ENCODE measurements around the gene CAMK2B. TPM values are rescaled to one million over a fixed set of nuclear protein-coding genes. Genes with fewer than 3 reads are reported as not detected.
"Not testable (repeated sequence)": the region's sequence is repeated elsewhere in the genome, so short reads cannot be mapped to it uniquely, and the experiment has no call there.

CAMK2B gene
- total RNA-seq, 1 donor from 2014 or later: 4.7 TPM

DNA sequence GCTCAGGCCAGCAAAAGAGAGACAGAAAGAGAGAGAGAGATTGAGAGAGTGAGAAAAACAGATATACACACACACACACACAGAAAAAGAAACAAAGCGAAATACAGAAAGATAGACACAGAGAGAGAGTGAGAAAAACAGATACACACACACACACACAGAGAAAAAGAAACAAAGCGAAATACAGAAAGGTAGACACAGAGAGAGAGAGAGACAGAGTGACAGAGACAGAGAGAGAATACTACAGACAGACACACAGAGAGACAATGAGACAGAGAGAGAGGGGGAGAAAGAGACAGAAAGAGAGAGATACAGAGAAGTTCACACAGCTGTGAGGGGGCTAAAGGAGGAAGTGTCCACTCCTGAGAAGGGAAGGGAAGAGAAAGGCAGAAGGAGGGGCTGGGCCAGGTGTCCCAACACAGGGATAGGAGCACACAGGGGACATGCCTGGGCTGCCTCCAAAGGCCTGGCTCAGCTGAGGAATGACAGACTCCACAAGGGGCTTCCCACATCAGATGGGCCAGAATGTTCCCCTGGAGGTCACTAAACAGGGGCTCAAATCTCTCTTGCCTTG, 140.4 kb downstream of the CAMK2B start:
- no peak overlapping the region for H3K4me3 ChIP-seq (ENCODE audit: low read length in 3 of 3)
- no peak overlapping the region for H3K27ac ChIP-seq (ENCODE audit: low read depth, low read length)
- H3K9ac ChIP-seq (ENCODE audit: low read depth in 1 of 3, low read length in 3 of 3): no peak overlapping the region
- peaks cover 0 to 6% (median 0%) of the 10 kb centered on the region in 3 donors for H3K4me1 ChIP-seq (ENCODE audit: control insufficient read depth in 3 of 3, insufficient read depth in 3 of 3, low read length in 3 of 3)
- H3K27me3 ChIP-seq (ENCODE audit: control insufficient read depth in 3 of 3, insufficient read depth in 3 of 3, low read length in 3 of 3): peaks cover 0 to 3% (median 0%) of the 10 kb centered on the region in 3 donors
- H3K9me3 ChIP-seq (ENCODE audit: control insufficient read depth in 3 of 3, low read length in 3 of 3): peaks cover 0 to 6% (median 0%) of the 10 kb centered on the region in 3 donors
- H3K36me3 ChIP-seq (ENCODE audit: control insufficient read depth in 3 of 3, insufficient read depth in 3 of 3, low read length in 3 of 3): no peaks in the 10 kb centered on the region

DNA sequence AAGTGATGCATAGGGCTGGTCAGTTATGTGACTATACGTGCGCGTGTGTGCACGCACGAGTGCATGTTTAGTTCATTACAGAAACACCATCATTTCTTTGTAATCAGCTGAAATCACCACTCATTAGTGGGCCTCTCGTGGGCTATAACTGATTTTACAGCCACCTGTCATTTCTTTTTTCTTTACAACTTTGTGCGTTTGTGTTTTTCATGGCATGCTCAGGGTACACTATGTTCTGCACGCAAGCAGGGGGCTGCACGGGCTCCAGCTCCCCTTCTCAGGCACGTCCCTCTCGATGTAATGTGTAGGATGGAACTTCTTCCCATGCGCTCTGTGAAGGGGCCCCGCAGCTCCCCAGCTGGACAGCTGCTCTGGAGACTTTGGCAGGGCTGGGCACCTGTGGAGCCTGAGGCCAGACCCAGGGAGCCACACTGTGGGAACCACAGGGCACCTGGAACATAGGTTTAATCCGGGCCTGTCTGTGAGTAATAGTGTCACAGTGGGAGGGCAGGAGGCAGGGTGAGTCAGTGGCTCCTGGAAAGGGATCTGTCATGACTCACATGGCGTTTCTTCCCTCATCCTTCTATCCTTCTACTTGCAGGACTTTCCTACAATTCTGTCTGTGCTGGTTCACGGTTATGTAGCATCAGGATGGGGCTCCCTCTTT, 141.1 kb downstream of the CAMK2B start:
- H3K36me3 ChIP-seq (ENCODE audit: control insufficient read depth in 3 of 3, insufficient read depth in 3 of 3, low read length in 3 of 3): no peaks in the 10 kb centered on the region
- peaks cover 0 to 3% (median 0%) of the 10 kb centered on the region in 3 donors for H3K27me3 ChIP-seq (ENCODE audit: control insufficient read depth in 3 of 3, insufficient read depth in 3 of 3, low read length in 3 of 3)
- no peak overlapping the region for H3K27ac ChIP-seq (ENCODE audit: low read depth, low read length)
- no peak overlapping the region for H3K9ac ChIP-seq (ENCODE audit: low read depth in 1 of 3, low read length in 3 of 3)
- peaks cover 0 to 6% (median 0%) of the 10 kb centered on the region in 3 donors for H3K9me3 ChIP-seq (ENCODE audit: control insufficient read depth in 3 of 3, low read length in 3 of 3)
- no peak overlapping the region for H3K4me3 ChIP-seq (ENCODE audit: low read length in 3 of 3)
- peaks cover 0 to 6% (median 0%) of the 10 kb centered on the region in 3 donors for H3K4me1 ChIP-seq (ENCODE audit: control insufficient read depth in 3 of 3, insufficient read depth in 3 of 3, low read length in 3 of 3)

DNA sequence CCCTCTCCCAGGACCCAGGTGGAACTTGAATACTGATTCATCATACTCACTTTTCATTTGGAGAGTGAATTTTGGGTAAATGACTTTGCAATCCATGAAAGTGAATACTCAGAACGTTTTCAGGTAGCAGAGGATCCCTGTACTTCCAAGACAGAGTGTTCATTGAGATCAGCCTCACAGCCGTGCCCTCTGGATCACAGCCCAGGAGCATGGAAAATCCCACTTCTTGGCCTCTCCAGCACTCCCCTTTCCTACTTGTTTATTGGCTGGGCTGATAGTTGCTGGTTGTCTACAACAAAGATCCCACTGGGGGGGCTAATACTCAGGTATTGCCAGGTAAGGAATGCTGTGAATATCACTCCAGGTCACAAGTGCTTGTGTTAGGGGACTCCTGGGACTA, 142.0 kb downstream of the CAMK2B start:
- Histone ChIP-seq H3K9me3 (ENCODE audit: control insufficient read depth in 3 of 3, low read length in 3 of 3) (peaks cover 0 to 6% (median 0%) of the 10 kb centered on the region in 3 donors), H3K4me1 (ENCODE audit: control insufficient read depth in 3 of 3, insufficient read depth in 3 of 3, low read length in 3 of 3) (peaks cover 0 to 6% (median 0%) of the 10 kb centered on the region in 3 donors), H3K27ac (ENCODE audit: low read depth, low read length) (no peak overlapping the region), H3K36me3 (ENCODE audit: control insufficient read depth in 3 of 3, insufficient read depth in 3 of 3, low read length in 3 of 3) (no peaks in the 10 kb centered on the region), H3K4me3 (ENCODE audit: low read length in 3 of 3) (no peak overlapping the region), H3K27me3 (ENCODE audit: control insufficient read depth in 3 of 3, insufficient read depth in 3 of 3, low read length in 3 of 3) (peaks cover 0 to 3% (median 0%) of the 10 kb centered on the region in 3 donors), H3K9ac (ENCODE audit: low read depth in 1 of 3, low read length in 3 of 3) (no peak overlapping the region)

DNA sequence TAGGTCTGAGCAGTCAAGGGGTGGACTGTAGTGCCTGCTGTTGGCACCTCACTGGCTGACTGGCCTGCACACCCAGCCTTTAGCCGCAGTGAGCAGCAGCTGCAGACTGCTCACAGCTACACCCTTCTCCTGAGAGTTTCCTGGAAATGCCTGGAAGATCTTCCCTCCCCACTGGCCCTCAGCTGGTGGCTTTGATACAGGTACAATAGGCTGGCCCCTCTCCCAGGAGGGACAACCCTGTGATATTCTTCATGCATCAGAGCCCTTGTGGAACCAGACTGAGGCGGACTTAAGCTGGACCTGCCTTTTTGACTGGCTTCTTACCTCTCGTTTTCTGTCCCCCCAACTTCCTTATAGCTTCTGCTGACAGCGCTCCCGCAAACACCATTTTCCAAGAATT, 142.6 kb downstream of the CAMK2B start:
- H3K27me3 ChIP-seq (ENCODE audit: control insufficient read depth in 3 of 3, insufficient read depth in 3 of 3, low read length in 3 of 3): peaks cover 0 to 5% (median under 1%) of the 10 kb centered on the region in 3 donors
- no peak overlapping the region for H3K9ac ChIP-seq (ENCODE audit: low read depth in 1 of 3, low read length in 3 of 3)
- peaks cover 0 to 3% (median 0%) of the 10 kb centered on the region in 3 donors for H3K4me1 ChIP-seq (ENCODE audit: control insufficient read depth in 3 of 3, insufficient read depth in 3 of 3, low read length in 3 of 3)
- H3K4me3 ChIP-seq (ENCODE audit: low read length in 3 of 3): no peak overlapping the region
- H3K36me3 ChIP-seq (ENCODE audit: control insufficient read depth in 3 of 3, insufficient read depth in 3 of 3, low read length in 3 of 3): no peaks in the 10 kb centered on the region
- peaks cover 0 to 6% (median 0%) of the 10 kb centered on the region in 3 donors for H3K9me3 ChIP-seq (ENCODE audit: control insufficient read depth in 3 of 3, low read length in 3 of 3)
- no peak overlapping the region for H3K27ac ChIP-seq (ENCODE audit: low read depth, low read length)

DNA sequence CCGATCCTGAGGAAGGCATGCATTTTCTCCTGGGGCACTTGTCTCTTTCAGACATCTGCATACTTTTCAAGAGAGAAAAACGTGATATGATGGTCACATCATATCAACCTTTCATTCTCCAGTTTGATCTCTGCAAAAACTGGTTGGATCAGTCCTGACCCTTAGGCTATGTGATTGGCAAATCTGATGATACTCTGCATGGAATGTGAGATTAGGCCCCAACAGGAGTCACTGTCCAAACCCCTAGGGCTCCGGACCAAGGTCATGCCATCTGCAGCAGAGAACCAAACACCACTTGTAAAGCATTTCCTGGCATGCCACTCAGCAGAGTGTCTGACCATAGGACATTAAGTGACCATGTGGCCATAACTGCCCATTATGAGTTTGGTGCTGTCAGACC, 144.8 kb downstream of the CAMK2B start:
- Histone ChIP-seq H3K9ac (ENCODE audit: low read depth in 1 of 3, low read length in 3 of 3) (no peak overlapping the region), H3K36me3 (ENCODE audit: control insufficient read depth in 3 of 3, insufficient read depth in 3 of 3, low read length in 3 of 3) (no peaks in the 10 kb centered on the region), H3K27me3 (ENCODE audit: control insufficient read depth in 3 of 3, insufficient read depth in 3 of 3, low read length in 3 of 3) (peaks cover 3 to 6% (median 6%) of the 10 kb centered on the region in 3 donors), H3K4me1 (ENCODE audit: control insufficient read depth in 3 of 3, insufficient read depth in 3 of 3, low read length in 3 of 3) (no peaks in the 10 kb centered on the region), H3K27ac (ENCODE audit: low read depth, low read length) (no peak overlapping the region), H3K4me3 (ENCODE audit: low read length in 3 of 3) (no peak overlapping the region), H3K9me3 (ENCODE audit: control insufficient read depth in 3 of 3, low read length in 3 of 3) (peaks cover 0 to 6% (median 0%) of the 10 kb centered on the region in 3 donors)

DNA sequence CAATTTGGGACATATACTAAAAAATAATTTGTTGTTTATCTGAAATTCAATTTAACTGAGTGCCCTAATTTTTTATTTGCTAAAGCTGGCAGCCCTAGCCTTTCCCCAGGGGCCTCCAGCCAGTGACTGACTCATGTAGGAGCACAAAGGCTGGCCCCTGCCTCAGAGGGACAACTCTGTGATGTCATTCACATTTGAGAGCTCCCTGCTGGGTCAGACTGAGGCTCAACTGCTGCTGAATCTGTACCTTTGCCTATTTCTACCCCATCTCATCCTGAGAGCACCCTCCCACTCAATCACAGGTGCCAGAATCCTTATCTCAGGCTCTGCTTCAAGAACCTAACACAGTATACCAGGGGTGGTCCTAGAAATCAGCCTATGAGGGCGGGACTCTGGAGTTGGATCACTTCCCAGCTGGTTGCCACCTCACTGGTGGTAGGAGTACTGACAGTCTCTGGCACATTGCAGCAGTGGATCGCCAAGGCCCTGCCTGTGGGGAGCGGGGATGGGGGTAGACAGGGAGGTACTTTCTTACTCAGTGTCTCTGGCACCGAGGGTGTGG, 147.7 kb downstream of the CAMK2B start:
- Histone ChIP-seq H3K36me3 (ENCODE audit: control insufficient read depth in 3 of 3, insufficient read depth in 3 of 3, low read length in 3 of 3) (no peaks in the 10 kb centered on the region), H3K4me1 (ENCODE audit: control insufficient read depth in 3 of 3, insufficient read depth in 3 of 3, low read length in 3 of 3) (no peaks in the 10 kb centered on the region), H3K27ac (ENCODE audit: low read depth, low read length) (no peak overlapping the region), H3K9ac (ENCODE audit: low read depth in 1 of 3, low read length in 3 of 3) (no peak overlapping the region), H3K27me3 (ENCODE audit: control insufficient read depth in 3 of 3, insufficient read depth in 3 of 3, low read length in 3 of 3) (peaks cover 6% of the 10 kb centered on the region in 3 donors), H3K4me3 (ENCODE audit: low read length in 3 of 3) (no peak overlapping the region), H3K9me3 (ENCODE audit: control insufficient read depth in 3 of 3, low read length in 3 of 3) (peaks cover 0 to 6% (median 0%) of the 10 kb centered on the region in 3 donors)

DNA sequence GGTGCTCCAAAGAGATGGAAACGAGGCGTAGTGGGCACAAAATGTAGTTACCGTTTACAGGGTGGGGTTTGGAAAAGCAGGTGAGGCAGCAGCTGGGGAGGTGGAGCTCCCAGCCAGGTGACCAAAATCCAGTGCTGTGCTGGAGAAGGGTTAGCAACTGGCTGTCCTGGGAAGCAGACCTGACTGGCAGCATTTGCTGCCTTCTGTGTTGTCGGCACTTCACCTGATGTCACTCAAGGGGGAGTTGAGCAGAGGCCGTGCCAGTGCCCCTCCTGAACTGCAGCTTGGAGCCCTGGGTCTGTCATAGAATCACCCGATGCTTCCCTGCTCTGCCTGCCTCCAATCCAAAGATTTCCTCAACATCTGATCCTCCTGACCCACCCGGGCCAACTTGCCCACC, 148.9 kb downstream of the CAMK2B start:
- H3K9me3 ChIP-seq (ENCODE audit: control insufficient read depth in 3 of 3, low read length in 3 of 3): no peaks in the 10 kb centered on the region
- no peaks in the 10 kb centered on the region for H3K4me1 ChIP-seq (ENCODE audit: control insufficient read depth in 3 of 3, insufficient read depth in 3 of 3, low read length in 3 of 3)
- no peaks in the 10 kb centered on the region for H3K36me3 ChIP-seq (ENCODE audit: control insufficient read depth in 3 of 3, insufficient read depth in 3 of 3, low read length in 3 of 3)
- no peak overlapping the region for H3K9ac ChIP-seq (ENCODE audit: low read depth in 1 of 3, low read length in 3 of 3)
- no peak overlapping the region for H3K27ac ChIP-seq (ENCODE audit: low read depth, low read length)
- peaks cover 6% of the 10 kb centered on the region in 3 donors for H3K27me3 ChIP-seq (ENCODE audit: control insufficient read depth in 3 of 3, insufficient read depth in 3 of 3, low read length in 3 of 3)
- H3K4me3 ChIP-seq (ENCODE audit: low read length in 3 of 3): no peak overlapping the region

DNA sequence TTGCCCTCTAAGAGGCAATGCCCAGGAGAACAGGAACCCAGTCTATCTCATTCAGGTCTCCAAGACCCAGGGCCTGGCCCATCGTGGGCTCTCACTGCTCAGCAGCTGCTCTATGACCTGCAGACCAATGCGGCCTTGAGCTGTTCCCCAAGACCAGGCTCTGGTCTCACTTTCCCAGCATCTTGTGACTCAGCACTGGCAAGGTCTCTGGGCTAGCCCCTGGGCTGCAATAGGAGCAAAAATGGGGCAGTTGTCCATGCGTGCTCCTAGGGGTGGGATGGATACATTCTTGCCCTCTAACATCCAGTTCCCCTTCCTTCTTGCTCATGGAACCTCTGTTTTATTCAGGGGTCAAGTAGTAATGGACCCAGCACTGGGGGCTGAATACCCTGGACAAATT, 149.7 kb downstream of the CAMK2B start:
- H3K27ac ChIP-seq (ENCODE audit: low read depth, low read length): no peak overlapping the region
- peaks cover 6% of the 10 kb centered on the region in 3 donors for H3K27me3 ChIP-seq (ENCODE audit: control insufficient read depth in 3 of 3, insufficient read depth in 3 of 3, low read length in 3 of 3)
- H3K9me3 ChIP-seq (ENCODE audit: control insufficient read depth in 3 of 3, low read length in 3 of 3): no peaks in the 10 kb centered on the region

DNA sequence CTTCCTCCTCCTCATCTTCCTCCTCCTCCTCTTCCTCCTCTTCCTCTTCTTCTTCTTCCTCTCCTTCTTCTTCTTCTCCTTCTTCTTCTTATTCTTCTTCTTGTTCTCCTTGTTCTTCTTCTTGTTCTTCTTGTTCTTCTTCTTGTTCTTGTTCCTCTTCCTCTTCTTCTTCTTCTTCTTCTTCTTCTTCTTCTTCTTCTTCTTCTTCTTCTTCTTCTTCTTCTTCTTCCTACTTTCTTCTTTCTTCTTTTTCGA, 150.8 kb downstream of the CAMK2B start:
- H3K4me3 ChIP-seq (ENCODE audit: low read length in 3 of 3): not testable (repeated sequence)

More for the DNA sequence above, 149.7 kb downstream of the CAMK2B start:
- Histone ChIP-seq H3K4me3 (ENCODE audit: low read length in 3 of 3) (no peak overlapping the region), H3K36me3 (ENCODE audit: control insufficient read depth in 3 of 3, insufficient read depth in 3 of 3, low read length in 3 of 3) (no peaks in the 10 kb centered on the region), H3K9ac (ENCODE audit: low read depth in 1 of 3, low read length in 3 of 3) (no peak overlapping the region), H3K4me1 (ENCODE audit: control insufficient read depth in 3 of 3, insufficient read depth in 3 of 3, low read length in 3 of 3) (no peaks in the 10 kb centered on the region)

DNA sequence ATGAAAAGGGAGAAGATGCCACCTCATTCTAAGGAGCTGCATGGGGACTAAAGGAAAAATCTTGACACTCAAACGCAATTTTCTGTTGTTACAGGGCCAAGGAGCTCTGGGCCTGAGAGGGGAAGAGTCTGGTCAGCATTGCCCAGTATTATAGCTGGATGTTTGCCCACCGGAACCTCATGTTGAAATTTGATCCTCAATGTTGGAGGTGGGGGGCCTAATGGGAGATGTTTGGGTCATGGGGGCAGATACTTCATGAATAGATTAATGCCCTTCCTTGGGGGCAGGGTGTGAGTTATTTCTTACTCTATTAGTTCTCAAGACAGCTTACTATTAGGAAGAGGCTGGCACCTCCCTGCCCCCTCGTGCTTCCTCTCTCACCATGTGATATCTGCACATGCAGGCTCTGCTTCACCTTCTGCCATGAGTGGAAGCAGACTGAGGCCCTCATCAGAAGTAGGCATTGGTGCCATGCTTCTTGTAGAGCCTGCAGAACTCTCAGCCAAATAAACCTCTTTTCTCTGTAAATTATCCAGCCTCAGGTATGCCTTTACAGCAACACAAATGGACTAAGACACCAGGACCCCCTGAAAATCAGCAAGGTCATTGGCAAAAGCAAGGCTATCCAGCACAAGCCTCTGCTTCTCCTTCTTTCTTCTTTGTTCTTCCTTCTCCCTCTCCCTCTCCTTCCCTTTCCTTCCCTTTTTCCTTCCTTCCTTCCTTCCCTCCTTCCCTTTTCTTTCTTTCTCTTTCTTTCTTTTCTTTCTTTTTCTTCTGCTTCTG, 151.3 kb downstream of the CAMK2B start:
- Histone ChIP-seq H3K36me3 (ENCODE audit: control insufficient read depth in 3 of 3, insufficient read depth in 3 of 3, low read length in 3 of 3) (no peaks in the 10 kb centered on the region), H3K27me3 (ENCODE audit: control insufficient read depth in 3 of 3, insufficient read depth in 3 of 3, low read length in 3 of 3) (peaks cover 6% of the 10 kb centered on the region in 3 donors), H3K27ac (ENCODE audit: low read depth, low read length) (no peak overlapping the region), H3K9me3 (ENCODE audit: control insufficient read depth in 3 of 3, low read length in 3 of 3) (no peaks in the 10 kb centered on the region), H3K4me3 (ENCODE audit: low read length in 3 of 3) (no peak overlapping the region), H3K9ac (ENCODE audit: low read depth in 1 of 3, low read length in 3 of 3) (no peak overlapping the region), H3K4me1 (ENCODE audit: control insufficient read depth in 3 of 3, insufficient read depth in 3 of 3, low read length in 3 of 3) (no peaks in the 10 kb centered on the region)

More for the DNA sequence above, 150.8 kb downstream of the CAMK2B start:
- not testable (repeated sequence) for H3K27ac ChIP-seq (ENCODE audit: low read depth, low read length); H3K9me3 ChIP-seq (ENCODE audit: control insufficient read depth in 3 of 3, low read length in 3 of 3); H3K4me1 ChIP-seq (ENCODE audit: control insufficient read depth in 3 of 3, insufficient read depth in 3 of 3, low read length in 3 of 3); H3K9ac ChIP-seq (ENCODE audit: low read depth in 1 of 3, low read length in 3 of 3); H3K27me3 ChIP-seq (ENCODE audit: control insufficient read depth in 3 of 3, insufficient read depth in 3 of 3, low read length in 3 of 3); H3K36me3 ChIP-seq (ENCODE audit: control insufficient read depth in 3 of 3, insufficient read depth in 3 of 3, low read length in 3 of 3)

Measured in skeletal muscle tissue (tissue), 4 donors.